Astrocyte of the cerebellum (primary cell): ENCODE data around the gene NRTN.

ENCODE experiments used
- DNase-seq: peaks from one replicate; pipeline ENCODE4 v3.0.0-alpha.2; 2011; ENCODE audit warnings: low read depth
- H3K4me3 ChIP-seq: 2 replicates; pipeline ENCODE4 v1.5.1; 2011; ENCODE audit warnings: mild to moderate bottlenecking, low read depth, low read length, moderate library complexity
- CTCF ChIP-seq: IDR thresholded peaks from 2 replicates; pipeline ENCODE4 v1.5.1; 2012; ENCODE audit warnings: low read length, low read depth, moderate library complexity, mild to moderate bottlenecking; ENCODE audit errors: missing control alignments
- in situ Hi-C: cut with HindIII; loops from 2 replicates; pipeline ENCODE4 v1.10.0; 2017; ENCODE audit warnings: low sequenced_read_pairs

Gene NRTN

GRCh38 chr19:5811117-5811516 lies 6.2 kb downstream of the NRTN start:
- no peak for TF ChIP-seq CTCF
- DNase-seq: no peak
- no peak overlapping the region for H3K4me3 ChIP-seq
- in situ Hi-C loops: no loop called here

GRCh38 chr19:5814123-5814851 lies 9.4 kb downstream of the NRTN start:
- no peak overlapping the region for H3K4me3 ChIP-seq
- TF ChIP-seq CTCF: no peak
- in situ Hi-C loops: no loop called here
- no peak for DNase-seq

- no peak for DNase-seq
- in situ Hi-C loops: no loop called here
- no peak overlapping the region for H3K4me3 ChIP-seq
- no peak for TF ChIP-seq CTCF
Observed at GRCh38 chr19:5814852-5815246, 10.0 kb downstream of the NRTN start.

- no peak overlapping the region for H3K4me3 ChIP-seq
- in situ Hi-C loops: no loop called here
- no peak for DNase-seq
- TF ChIP-seq CTCF: no peak
Observed at GRCh38 chr19:5817218-5817617, 12.4 kb downstream of the NRTN start.

GRCh38 chr19:5818594-5818993 lies 13.7 kb downstream of the NRTN start:
- H3K4me3 ChIP-seq: no peak overlapping the region

GRCh38 chr19:5820785-5821184 lies 15.9 kb downstream of the NRTN start:
- no peak overlapping the region for H3K4me3 ChIP-seq
- no peak for DNase-seq
- in situ Hi-C loops: no loop called here
- TF ChIP-seq CTCF: no peak

More at GRCh38 chr19:5818594-5818993, 13.7 kb downstream of the NRTN start:
- in situ Hi-C loops: no loop called here
- TF ChIP-seq CTCF: no peak
- no peak for DNase-seq
